Measurements from ENCODE around the gene MT1B. TPM values are rescaled to one million over a fixed set of nuclear protein-coding genes. Genes with fewer than 3 reads are reported as not detected.
A peak's percentile ranks its signal among the peaks of the same experiment; 100 is the strongest.

The MT1B gene
- total RNA-seq: not detected
- long read RNA-seq: 0 reads

DNA sequence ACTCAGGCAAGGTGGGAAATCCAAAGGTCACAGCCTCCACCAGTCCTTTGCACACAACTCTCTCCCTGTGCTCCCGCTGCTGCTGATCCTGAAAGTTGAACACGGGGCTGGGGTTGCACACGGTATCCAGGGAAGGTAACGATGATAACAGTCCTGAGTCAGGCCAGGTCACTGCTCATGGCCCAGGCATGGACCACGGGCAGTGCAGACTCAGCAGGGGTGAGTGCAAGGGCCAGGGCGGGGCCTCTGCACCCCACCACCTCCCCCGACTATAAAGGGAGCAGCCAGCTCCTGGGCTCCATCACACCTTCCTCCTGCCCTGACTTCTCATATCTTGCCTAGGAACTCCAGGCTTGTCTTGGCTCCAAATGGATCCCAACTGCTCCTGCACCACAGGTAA is at the start of gene MT1B:
Gene MT1B (plus strand): TSS at position 301 of the 400 bp plus-strand sequence. CDS start 68 bp downstream, at position 369.
- ATAC-seq (no peak), DNase-seq (no peak)
- TF ChIP-seq, protein P1, sequence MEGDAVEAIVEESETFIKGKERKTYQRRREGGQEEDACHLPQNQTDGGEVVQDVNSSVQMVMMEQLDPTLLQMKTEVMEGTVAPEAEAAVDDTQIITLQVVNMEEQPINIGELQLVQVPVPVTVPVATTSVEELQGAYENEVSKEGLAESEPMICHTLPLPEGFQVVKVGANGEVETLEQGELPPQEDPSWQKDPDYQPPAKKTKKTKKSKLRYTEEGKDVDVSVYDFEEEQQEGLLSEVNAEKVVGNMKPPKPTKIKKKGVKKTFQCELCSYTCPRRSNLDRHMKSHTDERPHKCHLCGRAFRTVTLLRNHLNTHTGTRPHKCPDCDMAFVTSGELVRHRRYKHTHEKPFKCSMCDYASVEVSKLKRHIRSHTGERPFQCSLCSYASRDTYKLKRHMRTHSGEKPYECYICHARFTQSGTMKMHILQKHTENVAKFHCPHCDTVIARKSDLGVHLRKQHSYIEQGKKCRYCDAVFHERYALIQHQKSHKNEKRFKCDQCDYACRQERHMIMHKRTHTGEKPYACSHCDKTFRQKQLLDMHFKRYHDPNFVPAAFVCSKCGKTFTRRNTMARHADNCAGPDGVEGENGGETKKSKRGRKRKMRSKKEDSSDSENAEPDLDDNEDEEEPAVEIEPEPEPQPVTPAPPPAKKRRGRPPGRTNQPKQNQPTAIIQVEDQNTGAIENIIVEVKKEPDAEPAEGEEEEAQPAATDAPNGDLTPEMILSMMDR (IDR thresholded peaks at IDR 0.05): no peak
- H3K4me3 ChIP-seq: no peak within 1 kb of the TSS
- intact Hi-C loops (cut with DNase I): no loop called here
- H3K27me3 ChIP-seq (ENCODE audit: low read depth): peaks cover 17% of the 10 kb centered on the region
- H3K4me1 ChIP-seq: no peaks in the 10 kb centered on the region
- H3K9me3 ChIP-seq: no peaks in the 10 kb centered on the region
- no peaks in the 10 kb centered on the region for H3K36me3 ChIP-seq
- no peak within 1 kb of the TSS for H3K27ac ChIP-seq

DNA sequence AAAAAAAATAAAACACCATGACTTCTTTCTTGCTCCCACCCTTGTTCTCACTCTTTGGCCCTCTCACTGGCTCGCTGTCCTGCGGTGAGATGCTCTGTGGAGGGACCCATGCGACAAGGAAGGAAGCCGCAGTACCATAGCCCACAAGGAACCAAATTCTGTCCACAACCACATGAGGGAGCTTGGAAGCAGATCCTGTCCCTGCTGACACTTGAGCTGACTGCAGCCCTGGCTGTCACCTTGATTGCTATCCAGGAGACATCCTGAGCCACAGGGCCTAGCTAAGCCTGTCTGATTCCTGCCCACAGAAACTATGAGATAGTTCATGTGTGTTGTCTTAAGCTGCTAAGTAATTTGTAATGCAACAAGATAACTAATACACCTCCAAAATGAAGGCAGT is 48.1 kb upstream of the MT1B start:
- H3K27me3 ChIP-seq (ENCODE audit: low read depth): no peaks in the 10 kb centered on the region
- TF ChIP-seq, protein P1 (IDR thresholded peaks at IDR 0.05): peak; percentile 44
- DNase-seq (no peak), ATAC-seq (no peak)
- H3K36me3 ChIP-seq: no peaks in the 10 kb centered on the region
- intact Hi-C loops (cut with DNase I): no loop called here
- peaks cover 32% of the 10 kb centered on the region for H3K4me1 ChIP-seq
- no peaks in the 10 kb centered on the region for H3K9me3 ChIP-seq
- no peak overlapping the region for H3K27ac ChIP-seq
- H3K4me3 ChIP-seq: no peak overlapping the region

DNA sequence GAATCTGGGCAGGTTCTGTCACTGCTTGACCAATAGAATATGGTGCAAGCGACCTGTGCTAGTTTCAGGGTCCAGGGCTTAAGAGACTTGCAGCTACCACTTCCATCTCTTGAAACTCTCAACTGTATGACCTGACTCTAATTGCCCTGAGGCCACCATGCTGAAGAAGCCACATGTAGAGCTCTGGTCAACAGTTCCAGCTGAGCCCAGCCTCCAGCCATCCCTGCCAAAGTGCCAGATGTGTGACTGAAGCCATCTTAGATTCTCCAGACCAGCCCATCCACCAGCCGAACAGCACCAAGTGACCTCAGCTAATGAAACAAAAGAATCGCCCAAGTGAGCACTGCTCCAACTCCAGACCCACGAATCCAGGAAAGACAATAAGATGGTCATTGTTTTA is 46.7 kb upstream of the MT1B start:
- intact Hi-C loops (cut with DNase I): no loop called here
- Histone ChIP-seq H3K4me1 (peaks cover 34% of the 10 kb centered on the region), H3K27me3 (ENCODE audit: low read depth) (no peaks in the 10 kb centered on the region), H3K36me3 (no peaks in the 10 kb centered on the region), H3K9me3 (no peaks in the 10 kb centered on the region), H3K27ac (peak overlapping the region; percentile 96), H3K4me3 (no peak overlapping the region)
- no peak for DNase-seq
- ATAC-seq: no peak
- TF ChIP-seq, protein P1 (IDR thresholded peaks at IDR 0.05): no peak

DNA sequence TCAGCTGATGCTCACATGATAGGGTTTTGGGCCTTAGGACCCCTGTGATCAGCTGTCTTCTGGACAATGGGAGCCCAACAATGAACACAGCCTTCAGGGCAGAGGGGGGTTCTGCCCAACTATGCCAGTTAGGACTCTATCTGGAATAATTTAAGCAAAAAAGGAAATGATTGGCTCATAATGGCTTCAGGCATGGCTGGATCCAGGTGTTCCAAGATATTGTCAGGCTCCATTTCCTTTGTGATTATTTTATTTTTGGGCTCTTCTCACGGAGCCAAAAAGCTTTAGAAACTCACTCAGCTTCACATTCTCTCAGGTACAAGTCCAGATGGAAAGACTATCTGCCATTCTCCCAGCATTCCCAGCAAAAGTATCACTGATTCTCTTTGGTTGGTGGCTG is 46.2 kb upstream of the MT1B start:
- intact Hi-C loops (cut with DNase I): no loop called here
- Histone ChIP-seq H3K4me1 (peaks cover 39% of the 10 kb centered on the region), H3K27me3 (ENCODE audit: low read depth) (no peaks in the 10 kb centered on the region), H3K27ac (peak overlapping the region; percentile 96), H3K36me3 (no peaks in the 10 kb centered on the region), H3K9me3 (no peaks in the 10 kb centered on the region), H3K4me3 (no peak overlapping the region)
- TF ChIP-seq, protein P1 (IDR thresholded peaks at IDR 0.05): no peak
- ATAC-seq (no peak), DNase-seq (no peak)

DNA sequence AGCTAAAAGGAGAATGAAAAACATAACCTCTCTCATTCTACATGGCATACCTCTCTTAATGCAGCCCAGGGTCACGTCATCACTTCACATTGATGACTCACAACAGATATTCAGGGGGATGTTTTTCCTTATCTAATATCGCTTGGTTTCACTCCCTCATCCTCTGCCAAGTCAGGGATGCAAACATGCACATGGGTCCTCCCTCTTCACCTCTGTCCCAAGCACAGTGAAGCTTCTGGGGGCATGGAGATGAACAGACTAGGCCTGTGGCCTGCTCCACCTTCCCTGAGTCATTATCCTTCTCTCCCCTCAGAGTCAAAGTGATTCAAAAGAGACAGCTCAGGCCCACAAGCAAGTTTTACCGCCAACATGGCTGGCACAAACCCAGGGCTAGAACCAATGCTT is 45.6 kb upstream of the MT1B start:
- H3K4me3 ChIP-seq: no peak overlapping the region
- H3K27ac ChIP-seq: peak overlapping the region; percentile 96
- DNase-seq: no peak
- H3K4me1 ChIP-seq: peaks cover 45% of the 10 kb centered on the region
- TF ChIP-seq, protein P1 (IDR thresholded peaks at IDR 0.05): no peak
- no peaks in the 10 kb centered on the region for H3K27me3 ChIP-seq (ENCODE audit: low read depth)
- no peaks in the 10 kb centered on the region for H3K36me3 ChIP-seq
- intact Hi-C loops (cut with DNase I): no loop called here
- no peak for ATAC-seq
- no peaks in the 10 kb centered on the region for H3K9me3 ChIP-seq

All from lower lobe of right lung (tissue), 2 donors.